ENCODE measurements around the gene BRAF.

Gene BRAF

GRCh38 chr7:140696680-140697446 is 227.9 kb downstream of the BRAF start, which contains the start of gene NDUFB2 (continued):
- TF ChIP-seq ZNF335 (tag by site-specific recombination; conservative IDR thresholded peaks at IDR 0.05) (peak; percentile 99), ZNF398 (tag by site-specific recombination; IDR thresholded peaks at IDR 0.05) (peak; percentile 79), ZNF362 (tag by site-specific recombination; IDR thresholded peaks at IDR 0.05) (no peak), ZBTB20 (tag by site-specific recombination; IDR thresholded peaks at IDR 0.05) (peak; percentile 98), BCL11B (tag by site-specific recombination; IDR thresholded peaks at IDR 0.05; ENCODE audit: low read depth) (no peak), ZFP41 (tag by site-specific recombination; IDR thresholded peaks at IDR 0.05; ENCODE audit: borderline replicate concordance) (no peak), ZNF670 (tag by site-specific recombination; IDR thresholded peaks at IDR 0.05; ENCODE audit: low read depth) (no peak), ZNF404 (tag by site-specific recombination; IDR thresholded peaks at IDR 0.05) (no peak), ZBTB26 (tag by site-specific recombination; optimal IDR thresholded peaks at IDR 0.05) (peak; percentile 98), ZNF677 (tag by site-specific recombination; IDR thresholded peaks at IDR 0.05) (no peak), ZNF132 (tag by site-specific recombination; IDR thresholded peaks at IDR 0.05; ENCODE audit: borderline replicate concordance) (no peak), KLF9 (tag by site-specific recombination; IDR thresholded peaks at IDR 0.05; ENCODE audit: low read depth) (peak; percentile 70), ZNF24 (tag by site-specific recombination; IDR thresholded peaks at IDR 0.05) (peak; percentile 83), ZNF16 (tag by site-specific recombination; IDR thresholded peaks at IDR 0.05; ENCODE audit: low read depth) (no peak), ZNF837 (tag by site-specific recombination; IDR thresholded peaks at IDR 0.05) (no peak), ZNF391 (tag by site-specific recombination; IDR thresholded peaks at IDR 0.05; ENCODE audit: borderline replicate concordance, low read depth) (peak; percentile 72), ZBTB44 (tag by site-specific recombination; IDR thresholded peaks at IDR 0.05) (no peak), OSR2 (tag by site-specific recombination; IDR thresholded peaks at IDR 0.05) (0 out of 2 replicates have a peak, but pooled peaks have one; percentile 15), ZNF785 (tag by site-specific recombination; IDR thresholded peaks at IDR 0.05) (0 out of 2 replicates have a peak, but pooled peaks have one; percentile 72), PBX3 (CRISPR knock-in tag; IDR thresholded peaks at IDR 0.05) (peak; percentile 82; the same call in 1 of the 2 replicates), ZSCAN30 (tag by site-specific recombination; IDR thresholded peaks at IDR 0.05) (peak; percentile 62; the same call in 1 of the 2 replicates), ZNF639 (tag by site-specific recombination; IDR thresholded peaks at IDR 0.05) (peak; percentile 80; the same call in 1 of the 2 replicates), ZNF571 (tag by site-specific recombination; IDR thresholded peaks at IDR 0.05) (no peak), YY1 (tag by site-specific recombination; IDR thresholded peaks at IDR 0.05) (peak; percentile 87), ZNF157 (tag by site-specific recombination; IDR thresholded peaks at IDR 0.05) (no peak), AEBP2 (tag by site-specific recombination; IDR thresholded peaks at IDR 0.05; ENCODE audit: borderline replicate concordance) (0 out of 2 replicates have a peak, but pooled peaks have one; percentile 25), ELK4 (IDR thresholded peaks at IDR 0.05; ENCODE audit: borderline replicate concordance, low read depth, low read length) (no peak)

Data from HEK293 (cell line).